Nephron progenitor cell (in vitro differentiated cells): ENCODE results near the gene CNTNAP2.
"Not testable (repeated sequence)": the region's sequence is repeated elsewhere in the genome, so short reads cannot be mapped to it uniquely, and the experiment has no call there.

ENCODE experiments used
- DNase-seq: peaks from one replicate; pipeline ENCODE4 v3.0.0; 2021
- H3K27ac Mint-ChIP-seq: 2 replicates; pipeline ENCODE4 v1.8.0; 2021; ENCODE audit warnings: mild to moderate bottlenecking, moderate library complexity, mixed read lengths
- H3K27me3 Mint-ChIP-seq: 2 replicates; pipeline ENCODE4 v1.8.0; 2021; ENCODE audit warnings: mild to moderate bottlenecking, low read depth, mixed read lengths; ENCODE audit not compliant: poor library complexity
- H3K36me3 Mint-ChIP-seq: 2 replicates; pipeline ENCODE4 v1.8.0; 2021; ENCODE audit warnings: low read depth, mixed read lengths
- H3K4me1 Mint-ChIP-seq: 2 replicates; pipeline ENCODE4 v1.8.0; 2021; ENCODE audit warnings: mixed read lengths
- H3K4me3 Mint-ChIP-seq: 2 replicates; pipeline ENCODE4 v1.8.0; 2021; ENCODE audit warnings: mild to moderate bottlenecking, moderate library complexity, mixed read lengths
- H3K9me3 Mint-ChIP-seq: 2 replicates; pipeline ENCODE4 v1.8.0; 2021; ENCODE audit warnings: mild to moderate bottlenecking, moderate library complexity, mixed read lengths
- TF ChIP-seq, protein P1 (sequence below): fragments of 200-600 bp; sonication (generic); IDR thresholded peaks from 2 replicates; pipeline ENCODE4 v1.5.0; 2021; ENCODE audit warnings: antibody characterized with exemption

The CNTNAP2 gene

DNA sequence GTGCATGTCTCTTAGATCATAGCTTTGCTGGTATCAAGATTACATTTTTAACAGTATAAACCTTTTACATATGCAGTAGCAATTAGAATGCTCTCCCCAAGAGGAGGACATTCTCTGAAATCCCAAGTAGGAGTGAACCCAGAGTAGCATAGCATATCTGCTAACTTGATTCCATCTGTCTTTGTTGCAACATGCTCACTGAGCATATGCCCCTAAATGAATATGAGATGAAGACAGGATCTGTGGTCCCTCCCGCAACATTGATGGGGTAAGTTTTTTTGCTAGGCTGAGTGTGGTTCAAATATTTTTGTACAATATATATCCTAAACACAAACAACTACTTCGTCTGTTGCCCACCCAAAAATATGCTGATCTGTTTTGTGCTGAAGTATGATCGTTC lies 1939.8 kb downstream of the CNTNAP2 start:
- Mint-ChIP-seq H3K4me1 (no peaks in the 10 kb centered on the region), H3K27ac (no peak overlapping the region), H3K36me3 (no peaks in the 10 kb centered on the region), H3K27me3 (no peaks in the 10 kb centered on the region), H3K4me3 (no peak overlapping the region), H3K9me3 (no peaks in the 10 kb centered on the region)
- no peak for DNase-seq
- TF ChIP-seq, protein P1, sequence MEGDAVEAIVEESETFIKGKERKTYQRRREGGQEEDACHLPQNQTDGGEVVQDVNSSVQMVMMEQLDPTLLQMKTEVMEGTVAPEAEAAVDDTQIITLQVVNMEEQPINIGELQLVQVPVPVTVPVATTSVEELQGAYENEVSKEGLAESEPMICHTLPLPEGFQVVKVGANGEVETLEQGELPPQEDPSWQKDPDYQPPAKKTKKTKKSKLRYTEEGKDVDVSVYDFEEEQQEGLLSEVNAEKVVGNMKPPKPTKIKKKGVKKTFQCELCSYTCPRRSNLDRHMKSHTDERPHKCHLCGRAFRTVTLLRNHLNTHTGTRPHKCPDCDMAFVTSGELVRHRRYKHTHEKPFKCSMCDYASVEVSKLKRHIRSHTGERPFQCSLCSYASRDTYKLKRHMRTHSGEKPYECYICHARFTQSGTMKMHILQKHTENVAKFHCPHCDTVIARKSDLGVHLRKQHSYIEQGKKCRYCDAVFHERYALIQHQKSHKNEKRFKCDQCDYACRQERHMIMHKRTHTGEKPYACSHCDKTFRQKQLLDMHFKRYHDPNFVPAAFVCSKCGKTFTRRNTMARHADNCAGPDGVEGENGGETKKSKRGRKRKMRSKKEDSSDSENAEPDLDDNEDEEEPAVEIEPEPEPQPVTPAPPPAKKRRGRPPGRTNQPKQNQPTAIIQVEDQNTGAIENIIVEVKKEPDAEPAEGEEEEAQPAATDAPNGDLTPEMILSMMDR: no peak

DNA sequence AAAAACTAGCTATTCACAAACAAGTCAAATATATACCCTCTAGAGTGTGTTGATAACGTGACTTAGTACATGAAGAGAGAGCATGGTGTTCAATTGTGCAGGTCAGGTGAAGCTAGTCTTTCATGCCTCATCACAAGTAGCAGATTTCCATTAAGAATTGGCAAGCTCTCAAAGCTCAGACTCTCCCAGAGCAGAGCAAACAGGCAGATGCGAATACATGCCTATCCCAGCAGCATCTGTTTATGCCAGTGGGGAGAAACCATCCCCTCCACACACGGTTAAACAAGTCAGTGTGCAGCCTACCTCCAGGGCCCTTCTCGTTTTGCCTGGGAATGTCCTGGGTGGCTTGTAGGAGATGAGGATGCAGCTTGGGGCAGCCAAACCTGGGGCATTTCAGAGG lies 1941.5 kb downstream of the CNTNAP2 start:
- peaks cover 6% of the 10 kb centered on the region for H3K9me3 Mint-ChIP-seq
- no peaks in the 10 kb centered on the region for H3K27me3 Mint-ChIP-seq
- H3K27ac Mint-ChIP-seq: no peak overlapping the region
- no peaks in the 10 kb centered on the region for H3K4me1 Mint-ChIP-seq
- no peak for DNase-seq
- no peaks in the 10 kb centered on the region for H3K36me3 Mint-ChIP-seq
- TF ChIP-seq, protein P1: no peak
- no peak overlapping the region for H3K4me3 Mint-ChIP-seq

DNA sequence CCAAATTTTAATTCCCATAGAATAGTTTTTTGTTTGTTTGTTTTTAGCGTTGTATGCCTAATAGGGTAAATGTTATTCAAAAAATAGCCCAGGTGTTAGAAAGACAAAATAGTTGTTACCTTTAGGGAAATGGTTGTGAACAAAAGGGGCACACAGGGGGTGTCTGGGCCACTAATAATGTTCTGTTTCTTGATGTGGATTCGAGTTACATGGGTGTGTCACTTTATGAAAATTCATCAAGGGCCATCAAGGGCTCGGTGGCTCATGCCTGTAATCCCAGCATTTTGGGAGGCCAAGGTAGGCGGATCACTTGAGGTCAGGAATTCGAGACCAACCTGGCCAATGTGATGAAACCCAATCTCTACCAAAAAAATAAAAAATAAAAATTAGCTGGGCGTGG lies 1942.2 kb downstream of the CNTNAP2 start:
- no peak for DNase-seq
- TF ChIP-seq, protein P1: no peak
- Mint-ChIP-seq H3K27ac (no peak overlapping the region), H3K4me3 (no peak overlapping the region), H3K9me3 (peaks cover 11% of the 10 kb centered on the region), H3K36me3 (no peaks in the 10 kb centered on the region), H3K4me1 (no peaks in the 10 kb centered on the region), H3K27me3 (no peaks in the 10 kb centered on the region)

DNA sequence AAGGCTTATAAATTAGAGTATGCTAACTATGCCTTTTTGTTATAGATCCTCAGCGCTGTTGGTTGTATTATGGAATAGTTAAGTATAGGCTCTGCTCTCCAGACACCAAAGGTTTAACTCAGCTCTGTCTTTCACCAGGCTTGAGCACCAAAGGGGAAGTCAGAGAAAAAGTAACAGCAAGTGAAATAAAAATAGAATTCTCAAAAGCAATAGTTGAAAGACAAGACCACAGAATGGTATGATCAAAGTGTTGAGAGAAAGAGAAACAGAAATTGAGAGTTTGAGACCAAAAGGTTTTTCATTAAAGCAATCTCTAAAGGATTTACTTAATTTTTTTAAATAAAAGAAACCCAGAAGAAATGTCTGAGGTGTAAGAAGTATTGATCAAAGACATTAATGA lies 1944.1 kb downstream of the CNTNAP2 start:
- Mint-ChIP-seq H3K36me3 (no peaks in the 10 kb centered on the region), H3K27me3 (no peaks in the 10 kb centered on the region), H3K9me3 (peaks cover 30% of the 10 kb centered on the region), H3K4me3 (no peak overlapping the region), H3K4me1 (no peaks in the 10 kb centered on the region), H3K27ac (no peak overlapping the region)
- TF ChIP-seq, protein P1: no peak
- DNase-seq: no peak

DNA sequence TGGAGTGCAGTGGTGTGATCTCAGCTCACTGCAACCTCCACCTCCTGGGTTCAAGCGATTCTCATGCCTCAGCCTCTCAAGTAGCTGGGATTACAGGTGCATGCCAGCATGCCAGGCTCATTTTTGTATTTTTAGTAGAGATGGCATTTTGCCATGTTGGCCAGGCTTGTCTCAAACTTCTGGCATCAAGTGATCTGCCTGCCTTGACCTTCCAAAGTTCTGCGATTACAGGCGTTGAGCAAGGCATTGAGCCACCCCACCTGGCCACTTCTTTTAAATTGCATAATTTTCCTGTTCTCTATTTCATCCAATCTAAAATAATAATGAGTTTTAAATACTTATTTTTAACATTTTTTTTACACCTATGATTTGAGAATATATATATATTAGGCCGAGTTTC lies 1961.5 kb downstream of the CNTNAP2 start:
- H3K36me3 Mint-ChIP-seq: peaks cover 13% of the 10 kb centered on the region
- H3K4me3 Mint-ChIP-seq, H3K27ac Mint-ChIP-seq, DNase-seq, H3K27me3 Mint-ChIP-seq, H3K4me1 Mint-ChIP-seq: not testable (repeated sequence)
- peaks cover 18% of the 10 kb centered on the region for H3K9me3 Mint-ChIP-seq

DNA sequence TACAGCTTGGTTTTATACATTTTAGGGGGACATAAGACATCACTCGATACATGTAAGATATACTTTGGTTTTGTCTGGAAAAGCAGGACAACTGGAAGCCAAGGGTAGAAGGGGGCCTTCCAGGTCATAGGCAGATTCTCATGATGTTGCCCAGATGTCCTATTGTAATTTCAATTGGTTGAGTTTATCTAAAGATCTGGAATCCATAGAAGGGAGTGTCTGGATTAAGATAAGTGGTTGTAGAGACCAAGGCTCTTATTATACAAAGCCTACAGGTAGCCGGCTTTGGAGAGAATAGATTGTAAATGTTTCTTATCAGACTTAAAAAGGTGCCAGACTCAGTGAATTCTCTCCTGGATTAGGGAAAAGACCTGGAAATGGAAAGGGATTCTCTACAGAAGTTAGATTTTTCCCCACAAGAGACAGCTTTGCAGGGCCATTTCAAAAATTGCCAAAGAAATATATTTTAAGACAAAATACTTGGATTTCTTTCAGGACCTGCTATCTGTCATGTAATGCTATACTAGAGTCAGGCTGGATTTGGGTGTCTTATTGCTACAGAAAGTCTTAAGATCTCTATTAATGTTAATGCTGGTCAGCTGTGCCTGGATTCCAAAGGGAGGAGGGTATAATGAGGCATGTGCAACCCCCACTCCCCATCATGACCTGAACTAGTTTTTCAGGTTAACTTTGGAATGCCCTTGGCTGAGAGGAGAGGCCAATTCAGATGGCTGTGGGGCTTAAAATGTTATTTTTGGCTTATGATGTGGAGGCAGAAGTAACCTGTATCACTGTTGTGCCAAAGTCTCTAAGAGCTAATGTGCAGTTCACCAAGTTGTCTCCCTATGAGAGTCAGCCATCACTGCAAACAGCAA lies 1962.8 kb downstream of the CNTNAP2 start:
- peaks cover 13% of the 10 kb centered on the region for H3K36me3 Mint-ChIP-seq
- TF ChIP-seq, protein P1: no peak
- peaks cover 12% of the 10 kb centered on the region for H3K4me1 Mint-ChIP-seq
- peaks cover 18% of the 10 kb centered on the region for H3K9me3 Mint-ChIP-seq
- no peaks in the 10 kb centered on the region for H3K27me3 Mint-ChIP-seq
- H3K4me3 Mint-ChIP-seq: no peak overlapping the region
- DNase-seq: no peak
- no peak overlapping the region for H3K27ac Mint-ChIP-seq
